PC-9 (cell line): ENCODE data around the gene PAQR6.

ENCODE experiments used
- CTCF ChIP-seq: fragments of 200-600 bp; sonication (generic); conservative IDR thresholded peaks from 2 replicates; pipeline ENCODE4 v1.6.1; 2017; ENCODE audit warnings: mixed run types, antibody characterized with exemption, mild to moderate bottlenecking, moderate library complexity
- EZH2 ChIP-seq: fragments of 200-600 bp; sonication (generic); IDR thresholded peaks from 2 replicates; pipeline ENCODE4 v1.8.0; 2017; ENCODE audit warnings: antibody characterized with exemption, low read depth

DNA sequence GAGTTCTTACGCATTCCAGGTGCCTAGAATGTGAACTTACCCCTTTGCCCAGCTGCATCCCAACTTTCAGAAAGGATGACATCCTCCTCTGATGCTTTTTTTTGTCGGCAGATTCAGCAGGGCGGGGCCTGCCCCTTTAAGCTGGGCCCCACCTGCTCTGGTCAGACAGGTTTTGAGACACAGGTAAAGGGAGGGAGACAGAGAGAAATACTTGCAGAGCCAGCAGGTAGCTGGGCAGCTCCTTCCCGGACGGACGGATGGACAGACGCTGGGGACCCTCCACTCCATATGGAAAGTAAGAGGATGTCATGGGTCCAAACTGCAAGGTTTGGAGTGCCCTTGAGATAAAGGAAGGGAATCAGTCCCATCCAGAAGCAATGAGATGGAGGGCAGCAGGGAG, 36.3 kb upstream of the PAQR6 start, which contains the start of gene TMEM79:
- TF ChIP-seq CTCF (no peak), EZH2 (no peak)
